GM12872 (cell line): ENCODE measurements around the gene PPIL6.

Source experiments
- CTCF ChIP-seq: IDR thresholded peaks from 3 replicates; pipeline ENCODE4 v1.5.1; 2011; ENCODE audit warnings: low read depth, mild to moderate bottlenecking, low read length, moderate library complexity; ENCODE audit not compliant: insufficient read depth

PPIL6 gene

GRCh38 chr6:109396046-109396718, 44.2 kb downstream of the PPIL6 start:
- no peak for TF ChIP-seq CTCF

- no peak for TF ChIP-seq CTCF
Measured at GRCh38 chr6:109393886-109394281, 46.5 kb downstream of the PPIL6 start.

GRCh38 chr6:109393157-109393885, 47.1 kb downstream of the PPIL6 start:
- TF ChIP-seq CTCF: no peak

- TF ChIP-seq CTCF: no peak
Measured at GRCh38 chr6:109389650-109390274, 50.7 kb downstream of the PPIL6 start.

DNA sequence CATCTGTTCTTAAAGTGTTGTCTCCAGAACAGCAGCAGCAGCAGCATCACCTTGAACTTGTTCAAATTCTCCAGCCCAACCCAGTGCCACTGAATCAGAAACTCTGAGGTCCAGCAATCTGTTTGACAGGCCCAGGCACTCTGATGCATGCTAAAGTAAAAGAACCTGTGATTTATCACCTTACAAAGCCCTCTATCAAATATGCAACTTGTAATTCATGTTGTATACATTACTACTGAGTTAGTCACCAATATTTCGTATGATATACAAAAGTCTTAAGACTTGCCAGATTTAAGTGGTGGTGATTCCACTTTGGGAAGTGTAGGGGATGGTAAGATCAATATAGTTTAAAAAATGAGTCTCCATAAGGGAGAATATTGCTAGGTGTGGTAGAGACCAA, 52.2 kb downstream of the PPIL6 start:
- TF ChIP-seq CTCF: no peak

GRCh38 chr6:109383438-109383940, 56.9 kb downstream of the PPIL6 start:
- TF ChIP-seq CTCF: no peak; the same call in 2 of the 3 replicates

DNA sequence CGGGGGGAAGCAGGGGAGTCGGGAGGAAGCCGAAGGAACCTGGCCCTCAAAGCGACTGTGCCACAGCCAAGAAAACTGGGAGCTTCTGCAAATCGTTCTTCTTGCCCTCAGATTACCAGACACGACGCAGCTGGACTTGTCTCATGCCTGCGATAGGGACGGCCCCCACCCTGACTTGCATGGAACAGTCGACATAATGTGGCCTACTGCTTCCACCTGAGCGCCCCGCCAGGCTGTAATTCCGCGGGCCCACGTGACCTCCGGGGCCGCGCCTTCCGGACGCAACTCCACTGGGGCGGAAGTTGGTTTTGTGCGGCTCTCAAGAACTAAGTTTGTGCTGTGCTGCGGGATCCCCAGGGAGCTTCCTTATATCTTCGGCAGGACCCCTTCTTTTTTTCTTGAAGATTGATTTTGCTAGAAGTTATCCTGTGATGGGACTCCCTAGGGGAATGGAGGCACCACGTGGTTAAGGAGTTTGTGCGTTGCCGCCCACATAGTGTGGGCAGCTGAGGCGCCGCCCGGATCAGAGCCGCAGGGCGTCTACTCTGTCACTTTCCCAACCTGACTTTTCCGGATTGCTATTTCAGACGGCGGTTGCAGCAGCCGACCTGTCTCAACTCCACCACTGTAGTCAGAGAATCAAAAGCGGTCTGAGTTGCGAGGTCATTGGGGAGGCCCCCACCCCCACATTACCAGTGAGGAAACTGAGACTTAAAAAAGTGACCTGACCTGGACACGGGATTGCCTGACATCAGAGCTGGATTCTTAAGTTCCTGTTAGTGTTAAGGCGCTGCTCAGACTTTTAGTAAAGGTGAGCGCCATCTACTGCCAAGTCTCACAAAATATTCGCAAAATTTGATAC, 57.6 kb downstream of the PPIL6 start:
- peak; percentile 55; the same call in 2 of the 3 replicates for TF ChIP-seq CTCF
